Activated CD4-positive, CD25-positive, alpha-beta regulatory T cell treated with anti-CD3 and anti-CD28 coated beads, Interleukin-2, amount 50 U/mL, for 72 hours (primary cell): Measurements from ENCODE around the gene METTL15.
"Not testable (repeated sequence)": the region's sequence is repeated elsewhere in the genome, so short reads cannot be mapped to it uniquely, and the experiment has no call there.

Experiments
- DNase-seq: peaks from one replicate; pipeline ENCODE4 v3.0.0; 2021

Gene METTL15

DNA sequence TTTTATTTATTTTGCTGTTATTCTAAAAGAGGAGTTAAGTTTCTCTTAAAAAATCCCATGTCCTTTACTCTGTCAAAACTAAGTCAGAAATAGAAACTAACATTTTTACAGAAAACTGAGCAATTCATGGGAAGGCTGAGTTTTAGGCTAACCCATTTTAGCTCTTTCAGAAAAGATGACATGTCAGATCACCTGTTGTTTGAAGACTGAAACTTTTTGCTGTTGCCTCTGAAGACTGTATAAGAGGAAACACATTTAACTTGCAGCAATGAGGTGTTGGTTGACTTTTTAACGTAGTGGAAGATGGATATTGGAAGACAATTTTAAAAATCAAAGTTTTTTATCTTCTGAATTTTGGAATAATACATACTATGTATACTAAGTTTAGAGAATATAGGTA, 115.4 kb downstream of the METTL15 start:
- DNase-seq = no peak

DNA sequence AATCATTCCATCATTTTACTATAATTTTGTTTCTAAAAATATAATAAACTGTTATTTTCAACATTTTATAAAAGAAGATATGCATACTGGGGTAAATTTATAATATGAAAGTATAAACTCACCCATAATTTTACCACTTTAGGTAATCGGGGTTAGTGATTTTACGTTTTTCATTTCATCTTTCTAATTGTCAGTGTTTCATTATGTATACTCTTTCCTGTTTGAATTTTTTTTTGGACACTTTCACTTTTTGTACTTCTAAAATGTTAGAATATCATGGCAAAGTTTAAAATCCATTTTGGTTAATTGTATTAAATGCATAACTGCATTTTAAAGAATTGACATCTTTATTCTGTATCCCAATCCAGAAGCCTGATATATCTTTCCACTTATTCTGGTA, 115.8 kb downstream of the METTL15 start:
- no peak for DNase-seq

- no peak for DNase-seq
These were observed 119.3 kb downstream of the METTL15 start for GRCh38 chr11:28227460-28227859.

DNA sequence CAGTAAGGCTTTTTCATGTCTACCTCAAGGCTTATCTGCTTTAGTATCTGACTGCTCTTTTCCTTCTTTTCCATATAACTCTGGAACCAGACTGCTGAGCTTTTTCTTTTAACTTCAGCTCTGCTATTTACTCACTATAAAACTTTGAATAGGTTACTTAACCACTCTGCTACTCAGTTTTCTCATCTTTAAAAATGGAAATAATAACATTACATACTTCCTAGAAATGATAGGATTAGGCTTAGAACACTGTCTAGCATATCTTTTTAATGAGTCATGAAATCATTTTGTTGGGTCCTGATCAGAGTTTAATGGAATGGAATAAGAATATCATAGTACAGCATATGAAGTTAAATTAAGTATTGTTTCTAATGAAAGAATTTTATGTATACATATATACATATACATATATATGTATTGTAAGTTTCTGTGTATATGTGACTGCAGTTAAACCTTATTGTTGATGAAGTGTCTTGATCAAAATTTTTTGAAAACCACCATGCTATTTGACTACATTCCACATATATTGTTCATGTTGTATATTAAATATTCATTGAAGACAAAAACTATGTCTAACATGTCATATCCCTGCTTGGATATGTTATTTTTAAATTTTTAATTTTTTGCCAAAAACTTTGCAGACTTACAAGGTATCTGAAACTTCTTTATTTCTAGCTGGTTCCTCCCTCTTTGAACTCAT, 120.2 kb downstream of the METTL15 start:
- DNase-seq = no peak

DNA sequence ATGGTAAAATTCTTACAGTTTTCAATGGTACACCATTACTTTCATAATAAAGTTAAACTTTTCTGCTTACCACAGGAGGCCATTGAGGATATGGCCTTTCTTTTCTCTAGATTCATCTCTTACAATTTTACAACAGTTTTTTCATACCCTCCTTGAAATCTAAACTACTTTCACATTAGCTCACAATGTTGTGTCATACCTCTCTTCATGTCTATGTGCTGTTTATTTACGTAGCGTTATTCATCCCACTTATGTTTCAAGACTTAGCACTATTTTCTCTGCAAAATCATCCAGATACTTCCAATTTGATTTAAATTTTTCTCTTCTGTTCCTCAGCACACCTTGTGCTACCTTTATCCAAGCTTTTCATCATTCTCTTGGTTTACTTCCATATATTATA, 123.3 kb downstream of the METTL15 start:
- no peak for DNase-seq

DNA sequence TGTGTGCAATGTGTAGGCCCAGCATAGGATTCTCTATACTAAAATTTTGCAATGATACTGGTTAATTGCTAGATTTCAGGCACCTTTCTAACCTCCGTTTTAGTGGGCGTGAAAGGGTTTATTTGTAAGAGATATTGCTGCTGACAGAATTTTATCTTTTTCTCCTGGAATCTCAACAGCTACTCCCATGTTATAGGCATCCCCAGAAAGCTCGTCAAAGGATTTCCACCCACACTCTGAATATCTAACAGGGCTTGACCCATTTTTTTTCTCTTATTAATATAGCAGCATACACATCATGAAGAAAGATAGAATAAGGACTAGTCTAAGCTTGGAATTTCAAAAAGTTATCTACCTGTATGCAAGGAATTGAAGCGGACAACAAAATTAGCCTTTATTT, 124.5 kb downstream of the METTL15 start:
- DNase-seq = no peak

DNA sequence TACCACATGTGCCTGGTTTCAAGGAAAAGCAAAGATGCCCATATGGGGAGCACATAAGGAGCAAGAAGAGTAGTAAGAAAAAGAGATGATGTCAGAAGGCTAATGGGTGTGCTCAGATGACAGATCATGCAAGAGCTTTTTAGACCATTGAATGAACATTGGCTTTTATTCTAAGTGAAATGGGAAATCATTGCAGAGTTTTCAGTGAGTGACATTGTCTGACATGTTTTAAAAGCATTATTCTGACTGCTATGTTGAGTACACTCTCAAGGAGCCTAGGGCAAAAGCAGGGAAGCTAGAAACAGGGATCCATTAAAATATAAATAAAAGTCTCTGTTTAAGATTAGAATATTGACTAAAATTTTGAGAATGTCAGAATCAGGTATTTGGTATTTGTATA, 133.6 kb downstream of the METTL15 start:
- DNase-seq = no peak

DNA sequence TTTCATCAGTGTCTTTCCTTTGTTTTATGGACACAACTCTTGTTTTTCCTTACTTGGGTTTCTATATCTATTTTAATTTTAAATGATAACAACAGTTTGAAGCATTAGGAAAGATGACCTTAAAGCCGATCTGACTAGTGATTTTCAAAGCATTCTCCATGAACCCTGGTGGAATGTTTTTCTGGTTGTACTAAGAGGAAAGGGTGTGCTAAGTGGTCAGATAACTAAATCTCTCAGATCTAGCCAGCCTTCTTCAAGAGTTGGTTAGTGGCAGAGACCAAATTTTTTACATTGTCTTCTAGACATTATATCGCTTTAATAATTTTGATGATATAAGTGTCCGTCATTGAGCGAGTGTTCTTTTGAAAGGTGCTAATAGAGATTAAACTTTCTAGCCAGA, 134.4 kb downstream of the METTL15 start:
- no peak for DNase-seq

- no peak for DNase-seq
These were observed 134.9 kb downstream of the METTL15 start for GRCh38 chr11:28243061-28243460.

DNA sequence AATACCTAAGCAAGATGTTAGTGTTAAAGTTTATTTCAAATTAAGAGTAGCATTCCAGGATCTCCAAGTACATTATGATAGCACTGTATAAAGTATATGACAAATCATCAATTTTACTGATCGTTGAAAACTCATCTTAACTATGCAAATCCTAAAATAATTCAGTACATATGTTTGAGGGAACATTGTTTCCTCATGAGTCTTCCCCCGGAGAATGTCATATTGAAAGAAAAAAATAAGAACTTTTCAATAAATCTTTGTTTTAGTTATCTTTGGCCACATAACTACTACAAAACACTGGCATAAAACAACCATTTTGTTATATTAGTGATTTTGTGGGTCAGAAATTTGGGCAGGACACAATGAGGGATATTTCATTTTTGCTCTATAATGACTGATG, 135.4 kb downstream of the METTL15 start:
- DNase-seq = no peak

DNA sequence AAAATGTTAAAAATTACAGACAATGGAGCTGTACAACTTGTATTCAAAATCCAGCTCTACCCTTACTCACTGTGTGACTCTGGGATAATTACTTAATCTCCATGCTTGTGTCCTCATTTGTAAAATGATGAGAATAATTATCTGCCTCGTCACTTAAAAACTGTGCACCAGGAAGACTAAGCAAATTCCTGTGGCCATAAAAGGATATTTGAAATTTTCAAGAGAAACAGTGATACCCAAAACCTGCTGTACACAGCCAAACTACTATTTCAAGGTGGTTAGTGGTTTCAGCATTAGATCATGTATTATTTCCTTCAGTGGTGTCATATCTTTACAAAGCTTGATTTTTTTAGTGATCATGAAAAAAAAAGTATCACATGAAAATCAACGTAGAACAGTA, 136.9 kb downstream of the METTL15 start:
- no peak for DNase-seq

DNA sequence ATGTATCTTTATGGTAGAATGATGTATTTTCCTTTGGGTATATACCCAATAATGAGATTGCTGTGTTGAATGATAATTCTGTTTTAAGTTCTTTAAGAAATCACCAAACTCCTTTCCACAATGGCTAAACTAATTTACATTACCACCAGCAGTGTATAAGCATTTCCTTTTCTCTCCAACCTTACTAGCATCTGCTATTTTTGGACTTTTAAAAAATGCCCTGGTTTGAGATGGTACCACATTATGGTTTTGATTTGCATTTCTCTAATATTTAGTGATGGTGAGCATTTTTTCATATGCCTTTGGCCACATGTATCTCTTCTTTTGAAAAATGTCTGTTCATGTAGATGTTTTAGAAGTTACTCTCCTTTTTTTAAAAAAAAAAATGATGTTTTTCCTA, 142.0 kb downstream of the METTL15 start:
- no peak for DNase-seq

DNA sequence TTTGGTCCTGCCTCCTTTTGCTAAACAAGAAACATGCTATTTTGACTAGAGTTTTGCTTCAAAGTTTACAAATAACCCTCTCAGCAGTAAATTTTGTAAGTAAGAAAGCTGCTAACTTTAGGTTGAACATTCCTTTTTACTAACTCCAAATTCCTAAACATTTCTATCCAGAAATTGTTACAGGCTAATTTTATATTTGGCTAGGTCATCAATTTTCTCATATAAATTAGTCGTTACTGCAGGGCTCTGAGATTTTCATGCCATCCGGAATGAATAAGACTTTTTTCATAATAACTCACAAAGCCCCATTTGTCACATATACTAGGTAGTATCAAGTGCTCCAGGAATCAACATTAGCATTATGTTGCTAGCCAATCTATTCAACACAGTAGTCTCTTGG, 143.1 kb downstream of the METTL15 start:
- no peak for DNase-seq

- DNase-seq = no peak
These were observed 149.6 kb downstream of the METTL15 start for GRCh38 chr11:28257761-28258160.

DNA sequence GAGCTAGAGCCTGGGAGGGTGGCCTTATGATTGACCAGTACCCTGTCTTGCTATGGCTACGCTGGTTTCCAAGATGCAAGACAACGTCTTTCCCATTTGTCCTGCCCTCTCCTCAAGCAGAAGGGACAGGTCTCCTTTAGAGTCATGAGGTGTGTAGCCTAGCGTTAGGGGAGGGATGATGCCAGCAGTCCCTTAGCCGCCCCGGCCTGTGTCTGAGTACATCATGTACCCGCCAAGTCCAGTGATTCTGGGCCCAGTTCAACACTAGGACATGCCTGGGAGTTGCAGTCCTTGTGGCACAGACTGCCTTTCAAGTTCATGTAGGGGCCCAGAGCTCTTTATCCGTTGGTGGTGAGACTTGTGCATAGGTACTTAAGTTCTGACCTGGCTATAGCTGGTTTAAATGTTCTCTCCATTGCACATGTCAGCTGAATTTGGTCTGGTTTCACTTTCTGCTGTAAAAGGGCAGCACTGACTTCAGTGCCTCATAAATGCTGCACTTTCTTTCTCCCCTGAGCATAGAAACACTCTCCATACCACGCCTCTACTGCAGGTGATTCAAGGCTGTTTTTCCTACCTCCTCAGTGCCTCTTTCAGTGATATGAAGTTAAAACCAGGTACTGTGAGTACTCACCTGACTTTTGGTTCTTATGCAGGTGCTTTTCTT, 151.1 kb downstream of the METTL15 start:
- DNase-seq = no peak

- no peak for DNase-seq
These were observed 160.7 kb downstream of the METTL15 start for GRCh38 chr11:28268925-28269324.

DNA sequence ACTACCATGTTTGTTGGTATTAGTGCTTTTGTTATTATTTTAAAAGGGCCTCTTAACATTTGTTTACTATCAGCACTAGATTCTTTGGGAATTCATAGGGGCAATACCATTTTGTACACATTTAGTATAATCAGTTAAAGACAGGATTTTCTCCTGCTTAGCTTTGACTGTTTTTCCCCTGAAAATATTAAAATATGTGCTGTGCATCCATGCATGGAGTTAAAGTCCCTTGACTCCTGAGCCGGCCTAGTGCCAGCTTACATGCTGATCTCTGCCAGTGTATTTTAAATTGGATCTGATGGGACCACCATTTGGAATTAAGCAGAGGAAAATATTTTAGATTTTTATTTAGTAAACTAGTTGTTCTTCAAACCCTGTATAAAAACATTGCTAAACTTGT, 161.4 kb downstream of the METTL15 start:
- no peak for DNase-seq

DNA sequence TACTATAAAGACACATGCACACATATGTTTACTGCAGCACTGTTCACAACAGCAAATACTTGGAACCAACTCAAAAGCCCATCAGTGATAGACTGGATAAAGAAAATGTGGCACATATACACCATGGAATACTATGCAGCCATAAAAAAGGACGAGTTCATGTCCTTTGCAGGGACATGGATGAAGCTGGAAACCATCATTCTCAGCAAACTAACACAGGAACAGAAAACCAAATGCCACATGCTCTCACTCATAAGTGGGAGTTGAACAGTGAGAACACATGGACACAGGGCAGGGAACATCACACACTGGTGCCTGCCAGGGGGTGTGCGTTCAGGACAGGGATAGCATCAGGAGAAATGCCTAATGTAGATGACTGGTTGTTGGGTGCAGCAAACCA, 164.1 kb downstream of the METTL15 start:
- not testable (repeated sequence) for DNase-seq

GRCh38 chr11:28274216-28274615, 166.0 kb downstream of the METTL15 start:
- no peak for DNase-seq

GRCh38 chr11:28284196-28284595, 176.0 kb downstream of the METTL15 start:
- no peak for DNase-seq

DNA sequence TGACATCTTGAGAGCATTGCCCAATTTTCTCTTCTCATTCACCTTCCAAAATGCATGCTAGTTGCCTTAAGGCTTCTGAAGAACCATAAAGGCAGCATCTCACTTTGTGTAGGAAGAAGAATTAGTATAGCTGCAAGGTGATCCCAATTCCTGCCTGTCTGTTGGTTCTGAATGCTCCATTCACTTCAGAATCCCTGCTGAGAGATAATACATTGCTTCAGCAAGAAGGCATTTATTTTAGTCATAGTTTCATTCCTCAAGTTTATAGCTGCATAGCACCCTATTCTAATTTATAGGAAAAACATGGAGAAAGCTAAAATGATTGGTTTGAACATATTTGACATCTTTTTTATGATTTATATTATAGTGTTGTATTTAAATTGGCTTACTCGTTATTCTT, 181.3 kb downstream of the METTL15 start:
- DNase-seq = no peak

DNA sequence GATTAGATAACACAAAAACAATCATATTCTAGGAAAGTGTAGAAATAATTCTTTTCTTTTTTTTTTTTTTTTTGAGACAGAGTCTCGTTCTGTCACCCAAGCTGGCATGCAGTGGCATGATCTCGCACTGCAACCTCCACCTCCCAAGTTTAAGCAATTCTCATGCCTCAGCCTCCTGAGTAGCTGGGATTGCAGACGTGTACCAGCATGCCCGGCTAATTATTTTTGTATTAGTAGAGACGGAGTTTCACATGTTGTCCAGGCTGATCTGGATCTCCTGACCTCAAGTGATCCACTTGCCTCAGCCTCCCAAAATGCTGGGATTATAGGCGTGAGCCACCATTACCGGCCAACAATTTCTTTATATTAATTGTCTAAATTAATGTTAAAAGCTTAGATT, 182.8 kb downstream of the METTL15 start:
- not testable (repeated sequence) for DNase-seq

GRCh38 chr11:28296426-28296825, 188.2 kb downstream of the METTL15 start:
- DNase-seq = no peak

DNA sequence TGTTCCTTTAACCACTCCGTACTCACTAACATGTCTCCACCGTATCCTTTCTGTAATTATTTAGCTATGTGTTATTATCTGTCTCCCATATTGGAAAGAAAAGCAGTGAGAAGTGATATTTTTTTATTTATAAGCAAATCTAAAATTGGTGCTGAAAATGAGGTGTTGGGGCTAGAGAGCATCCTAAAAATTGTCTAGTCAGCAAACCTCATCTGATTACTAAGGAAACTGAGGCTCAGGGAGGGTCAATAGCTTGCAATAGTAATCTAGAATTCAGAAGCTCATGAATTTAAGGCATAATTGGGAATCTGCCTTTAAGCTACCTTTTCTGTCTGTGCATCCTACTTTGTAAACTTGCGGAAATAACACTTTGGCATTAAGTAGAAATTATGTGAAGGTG, 190.0 kb downstream of the METTL15 start:
- DNase-seq = no peak
